DMS 273 (cell line): Measurements from ENCODE around the gene NRG2.

Experiments
- DNase-seq: peaks from one replicate; lab custom pipeline; 2025; ENCODE audit not compliant: unreplicated experiment; lab: John Stamatoyannopoulos, UW

NRG2 gene

DNA sequence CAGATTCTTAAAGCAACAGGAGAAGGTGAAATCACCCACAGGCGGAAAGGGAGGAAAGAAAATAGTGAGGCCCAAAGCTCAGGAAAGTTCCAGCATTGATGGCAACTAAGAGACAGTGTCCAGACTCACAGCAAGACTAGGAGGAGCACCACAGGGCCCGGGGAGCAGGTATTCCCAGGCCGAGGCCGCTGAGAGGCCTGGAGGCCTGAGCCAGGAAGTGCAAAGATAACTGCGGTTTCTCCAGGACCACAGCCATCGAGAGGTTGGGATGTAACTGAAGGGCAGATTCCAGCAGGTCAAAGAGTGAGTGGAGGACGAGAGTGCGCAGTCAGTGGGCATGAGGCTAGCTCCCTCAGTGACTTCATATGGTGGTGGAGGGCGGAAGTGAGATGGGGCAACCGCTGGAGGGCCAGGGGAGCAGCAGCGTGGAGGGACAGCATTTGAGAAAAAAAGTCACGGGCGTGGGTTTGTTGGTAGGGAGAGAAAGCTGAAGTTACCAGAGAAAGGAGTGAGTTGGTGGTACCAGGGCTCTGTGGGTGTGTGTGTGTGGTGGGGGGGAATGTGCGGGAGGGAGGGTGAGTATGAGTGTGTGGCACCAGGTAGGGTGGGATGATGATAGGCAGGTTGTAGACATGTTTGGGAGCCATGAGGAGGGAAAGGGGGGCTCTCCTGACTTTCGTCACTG is 157.8 kb downstream of the NRG2 start:
- no peak for DNase-seq

DNA sequence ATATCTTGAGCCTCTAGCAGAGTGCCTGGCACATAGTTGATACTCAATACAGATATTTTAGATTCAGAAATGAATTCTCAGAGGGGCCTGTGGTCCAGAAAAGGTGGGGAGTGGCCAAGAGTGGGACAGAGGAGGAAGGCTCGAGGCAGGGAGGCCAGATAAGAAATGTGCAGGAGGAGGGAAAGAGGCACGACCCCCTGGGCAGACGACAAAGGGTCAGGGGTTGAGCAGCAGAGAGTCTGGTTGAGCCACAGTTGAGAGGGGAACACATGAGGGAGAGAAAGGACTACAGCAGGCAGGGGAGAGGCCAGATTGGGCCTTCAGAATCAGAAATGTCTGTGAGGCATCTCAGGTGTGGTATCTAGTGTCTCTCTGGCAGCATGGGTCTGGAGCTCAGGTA is 158.4 kb downstream of the NRG2 start:
- DNase-seq = no peak

DNA sequence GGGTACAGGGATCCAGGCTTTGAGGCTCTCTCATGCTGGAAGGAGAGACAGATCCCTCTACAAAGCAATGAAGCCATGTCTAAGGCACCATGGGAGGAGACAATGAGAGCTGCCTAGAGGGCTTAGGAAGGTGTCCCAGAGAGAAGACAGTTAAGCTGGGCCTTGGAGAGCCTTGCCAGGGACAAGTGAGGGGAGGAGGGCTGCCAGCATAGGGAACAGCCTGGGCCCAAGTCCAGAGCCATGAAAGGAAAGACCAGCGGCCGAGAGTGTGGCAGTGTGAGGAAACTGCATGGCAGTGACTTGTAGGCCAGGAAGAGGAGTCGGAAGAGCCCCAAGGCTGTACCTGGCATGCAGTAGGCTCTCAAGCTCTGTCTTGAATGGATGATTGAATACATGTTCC is 159.0 kb downstream of the NRG2 start:
- peak; percentile 16 for DNase-seq

DNA sequence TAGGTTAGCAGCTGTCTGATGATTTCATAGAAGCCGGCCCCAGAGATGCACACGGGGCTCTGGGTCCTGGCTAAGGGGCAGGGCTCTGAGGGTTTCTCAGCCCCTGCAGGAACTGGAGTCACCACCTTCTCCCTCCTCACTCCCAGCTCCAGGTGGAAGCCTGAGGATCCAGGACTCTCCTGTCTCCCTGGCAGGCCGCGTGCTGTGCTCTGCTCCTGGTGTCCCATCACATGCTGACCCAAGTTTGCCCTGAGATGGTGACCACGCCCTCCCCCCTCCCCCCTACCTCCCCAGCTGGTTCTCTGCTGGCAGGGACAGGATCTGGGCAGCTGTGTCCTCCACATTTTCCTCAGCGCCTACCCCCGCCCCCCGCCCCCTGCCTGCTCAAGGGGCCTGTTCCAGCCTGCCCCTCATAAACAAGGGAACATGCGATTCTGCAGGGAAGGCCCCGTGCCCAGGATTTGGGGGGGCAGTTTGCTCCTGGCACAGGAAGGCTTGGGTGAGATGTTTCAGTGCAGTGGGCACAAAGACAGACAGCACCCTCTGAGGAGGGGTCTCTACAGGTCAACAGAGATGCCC is 160.0 kb downstream of the NRG2 start:
- peak; percentile 84 for DNase-seq

DNA sequence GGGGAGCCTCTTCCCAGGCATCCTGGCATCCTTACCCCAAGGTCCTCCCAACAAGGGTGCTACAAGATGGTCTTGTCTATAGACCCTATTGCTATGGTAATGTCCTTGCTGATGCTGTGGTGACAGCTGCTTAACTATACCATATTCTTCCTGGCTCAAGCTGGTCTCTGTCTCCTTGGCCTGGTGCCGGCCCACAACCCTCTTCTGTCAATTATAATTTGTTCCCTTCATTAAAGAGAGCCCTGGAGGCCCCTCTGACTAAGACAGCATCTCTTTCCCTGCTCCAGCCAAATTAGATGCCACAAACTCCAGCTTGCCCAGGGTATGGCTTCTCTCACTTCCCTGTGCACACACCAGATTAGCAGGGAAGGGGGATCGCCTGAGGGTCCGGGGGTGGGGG is 160.8 kb downstream of the NRG2 start:
- DNase-seq = peak; percentile 68

DNA sequence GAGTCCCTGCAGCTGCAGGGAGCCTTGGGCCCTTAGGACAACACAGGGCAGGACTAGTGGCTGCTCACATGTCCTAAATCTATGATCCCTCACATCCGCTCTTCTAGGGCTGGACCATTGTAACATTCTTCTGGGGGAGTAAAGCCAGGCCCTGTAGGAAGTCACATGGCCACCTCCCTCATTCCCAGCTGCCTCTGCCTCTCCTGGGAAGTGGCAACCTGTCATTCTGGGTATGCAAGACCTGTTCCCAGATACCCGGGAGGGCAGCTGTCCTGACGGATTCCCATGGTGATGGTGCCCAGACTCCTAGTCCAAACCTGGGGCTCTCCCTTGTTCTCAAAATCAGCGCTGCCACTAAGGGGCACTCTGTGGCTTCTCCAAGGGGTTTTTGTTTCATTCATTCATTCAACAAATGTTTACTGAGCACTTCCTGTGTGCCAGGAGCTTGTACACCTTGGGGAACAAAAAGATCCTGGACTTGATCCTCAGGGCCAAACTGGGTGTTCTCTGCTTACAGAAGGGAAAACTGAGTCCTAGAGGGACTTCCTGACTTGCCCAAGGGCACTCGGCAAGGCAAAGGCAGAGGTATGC is 161.9 kb downstream of the NRG2 start:
- peak; percentile 28 for DNase-seq

DNA sequence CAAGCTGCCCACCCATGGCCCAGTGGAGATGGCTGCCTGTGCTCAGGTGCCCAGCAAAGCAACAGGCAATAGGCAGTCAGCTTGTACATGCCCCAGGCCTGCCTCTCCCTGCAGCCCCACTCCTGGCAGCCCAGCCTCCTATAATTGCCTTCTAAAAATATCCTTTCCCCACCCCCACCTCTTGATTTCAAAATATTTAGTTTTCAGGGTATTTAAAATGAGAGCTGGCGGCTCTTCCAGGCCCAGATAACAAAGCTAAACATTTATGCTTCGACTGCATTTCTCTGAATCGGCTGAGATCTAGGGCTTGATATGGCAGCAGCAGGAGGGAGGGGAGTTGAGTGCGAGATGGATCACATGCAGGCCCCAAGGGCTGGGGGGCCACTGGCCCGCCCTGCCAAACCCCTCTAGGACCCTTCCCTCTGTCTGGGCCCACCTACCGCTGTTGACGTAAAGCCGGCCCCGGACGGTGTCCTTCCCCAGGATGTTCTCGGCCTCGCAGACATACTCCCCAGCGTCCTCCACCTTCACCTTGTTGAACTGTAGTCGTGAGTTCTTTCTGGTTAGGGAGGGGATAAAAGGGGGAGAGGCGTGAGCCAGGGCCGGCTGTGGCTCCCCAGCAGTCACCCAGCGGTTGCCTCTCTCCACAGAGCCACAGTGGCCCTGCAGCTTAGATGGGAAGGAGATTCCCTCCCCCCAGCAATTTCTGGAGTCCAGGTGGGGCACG is 162.5 kb downstream of the NRG2 start:
- DNase-seq = no peak

DNA sequence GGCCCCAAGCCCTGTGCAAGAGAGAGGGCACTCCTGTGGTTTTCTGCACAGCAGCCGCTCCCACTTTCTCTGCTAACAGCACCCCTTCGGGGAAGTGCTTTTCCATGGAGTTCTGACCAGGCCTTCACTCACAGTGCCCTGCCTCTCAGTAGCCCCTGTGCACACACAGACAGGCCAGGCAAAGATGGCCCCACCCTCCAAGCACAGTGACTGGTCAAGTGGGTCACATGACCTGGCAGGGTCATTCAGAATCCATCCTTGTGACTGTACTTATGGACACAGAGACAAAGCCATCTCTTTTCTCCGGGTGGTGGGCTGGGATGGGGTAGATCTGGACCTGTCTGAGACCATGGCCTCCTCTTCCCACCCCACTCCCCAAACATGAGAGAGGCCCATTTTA is 165.0 kb downstream of the NRG2 start:
- no peak for DNase-seq

DNA sequence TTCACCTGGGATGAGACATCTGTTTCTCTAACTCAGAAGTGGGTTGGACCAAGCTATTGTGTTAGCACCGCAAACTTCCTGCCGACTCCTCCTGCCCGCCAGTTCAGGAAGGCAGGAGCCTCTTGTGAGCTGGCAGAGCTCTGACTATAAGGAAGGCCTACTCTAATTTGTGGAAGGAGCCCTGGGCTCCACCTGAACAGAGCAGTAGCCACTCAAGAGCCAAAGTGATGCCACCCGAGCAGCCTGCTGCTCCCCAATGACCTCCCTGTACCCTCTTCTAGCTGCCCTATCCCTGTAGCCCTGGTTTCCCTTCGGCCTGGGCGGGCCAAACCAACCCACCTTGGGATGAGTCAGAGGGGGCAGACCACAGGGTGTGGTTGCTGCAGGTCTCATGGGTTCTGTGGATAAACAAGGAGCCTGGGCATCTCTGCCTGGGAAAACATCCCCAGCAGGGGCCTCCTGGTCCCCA is 165.9 kb downstream of the NRG2 start:
- no peak for DNase-seq

DNA sequence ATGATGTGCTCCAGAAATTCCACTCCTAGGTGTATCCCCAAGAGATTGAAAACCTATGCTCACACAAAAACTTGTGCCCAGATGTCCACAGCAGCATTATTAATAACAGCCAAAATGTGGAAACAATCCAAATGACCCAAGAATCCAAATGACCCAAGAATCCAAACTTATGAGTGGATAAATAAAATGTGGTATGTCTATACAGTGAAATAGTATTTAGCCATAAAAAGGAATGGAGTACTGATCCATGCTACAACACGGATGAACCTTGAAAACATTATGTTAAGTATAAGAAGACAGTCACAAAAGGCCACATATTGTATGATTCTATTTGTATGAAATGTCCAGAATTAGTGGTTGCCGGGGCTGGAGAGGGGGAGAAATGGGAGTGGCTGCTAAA is 167.1 kb downstream of the NRG2 start:
- no peak for DNase-seq

DNA sequence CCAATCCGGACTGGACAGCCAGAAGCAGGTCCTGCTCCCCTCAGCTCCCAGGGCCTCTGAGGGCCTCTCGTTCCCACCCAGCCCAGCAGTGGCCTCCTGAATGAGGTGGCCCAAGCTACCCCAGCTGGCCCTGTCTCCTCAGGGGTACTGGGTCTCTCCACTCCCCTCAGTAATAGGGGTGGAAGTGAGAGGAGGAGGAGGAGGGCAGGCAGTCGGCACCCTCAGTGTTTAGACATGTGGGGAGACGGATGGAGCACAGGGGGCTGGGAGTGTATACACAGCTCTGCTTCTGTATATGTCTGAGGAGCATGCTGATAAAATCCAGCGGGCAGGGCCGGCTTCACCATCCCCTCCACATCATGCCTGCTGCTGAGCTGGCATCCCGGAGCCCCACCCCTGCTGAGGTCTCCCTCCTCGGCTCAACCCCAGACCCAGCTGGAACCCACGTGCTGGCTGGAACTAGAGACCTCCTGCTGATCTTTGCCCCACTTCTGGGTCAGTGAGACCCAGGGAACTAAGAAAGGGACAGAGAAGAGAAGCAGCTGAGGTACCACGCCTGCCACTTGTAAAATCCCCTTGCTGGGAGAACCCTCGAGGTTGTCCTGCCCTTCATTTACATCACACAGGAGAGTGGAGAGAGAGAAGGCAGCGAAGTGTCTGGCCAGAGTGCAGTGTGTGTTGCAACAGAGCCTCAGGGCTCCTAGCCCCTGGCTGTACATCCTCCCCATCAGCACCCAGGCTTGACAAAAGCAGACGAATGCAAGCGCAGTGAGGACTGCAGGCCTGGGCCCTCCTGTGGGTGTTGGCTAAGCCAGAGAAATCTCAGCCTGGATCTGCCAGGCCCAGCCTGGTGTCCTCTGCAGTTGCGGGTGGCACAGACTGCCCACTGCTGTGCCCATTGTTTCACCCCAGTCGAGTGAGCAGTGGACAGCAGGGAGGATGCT is 170.0 kb downstream of the NRG2 start:
- DNase-seq = no peak

DNA sequence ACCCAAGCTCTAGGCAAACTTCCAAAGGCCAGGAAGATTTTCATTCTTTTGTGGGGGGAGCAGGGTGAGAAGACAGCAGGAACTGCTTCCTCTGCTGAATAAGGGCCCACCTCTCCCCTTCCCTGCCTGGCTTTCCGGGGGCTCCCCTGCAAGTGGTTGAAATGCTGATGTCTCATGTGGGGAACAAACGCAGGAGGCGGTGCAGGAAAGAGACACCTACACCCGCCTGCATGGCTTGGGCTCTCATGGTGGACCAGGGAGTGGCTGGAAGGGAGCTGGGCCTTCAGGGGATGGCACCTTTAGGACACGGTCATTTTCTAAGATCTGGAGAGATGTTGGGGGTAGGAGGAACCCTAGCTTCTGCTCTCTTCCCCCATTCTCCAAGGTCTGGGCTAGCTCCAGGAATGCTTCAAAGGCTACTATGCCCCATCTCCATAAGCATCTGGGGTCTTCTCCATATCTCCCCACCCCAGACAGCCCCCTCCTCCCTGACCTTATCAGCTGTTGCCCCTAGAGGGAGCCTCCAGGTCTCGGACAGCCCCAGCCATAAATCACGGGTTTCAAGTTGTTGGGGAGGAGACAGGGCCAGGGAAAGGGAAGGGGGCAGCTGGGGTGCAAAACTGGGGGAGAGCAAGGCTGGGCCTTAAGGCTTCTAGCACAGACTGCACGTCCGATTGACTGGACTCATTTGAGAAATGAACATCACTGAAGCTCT is 170.9 kb downstream of the NRG2 start:
- peak; percentile 18 for DNase-seq

DNA sequence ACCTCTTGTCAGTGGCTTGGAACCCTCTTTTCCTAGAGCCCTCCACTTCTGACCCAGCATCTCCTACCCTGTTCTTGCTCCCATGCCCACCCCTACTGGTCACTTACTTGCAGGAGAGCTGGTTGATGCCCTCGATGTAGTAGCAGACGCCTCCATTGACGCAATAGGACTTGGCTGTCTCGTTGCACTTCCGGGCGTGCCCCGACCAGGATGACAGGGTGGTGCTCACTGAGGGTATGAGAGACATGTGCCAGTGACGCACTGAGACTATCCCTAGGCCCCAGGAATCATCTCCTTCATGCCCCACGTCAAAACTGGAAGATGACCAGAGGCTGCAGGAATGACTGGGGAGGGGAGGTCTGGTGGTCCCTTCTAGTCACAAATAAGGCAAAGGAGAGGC is 171.5 kb downstream of the NRG2 start:
- no peak for DNase-seq

DNA sequence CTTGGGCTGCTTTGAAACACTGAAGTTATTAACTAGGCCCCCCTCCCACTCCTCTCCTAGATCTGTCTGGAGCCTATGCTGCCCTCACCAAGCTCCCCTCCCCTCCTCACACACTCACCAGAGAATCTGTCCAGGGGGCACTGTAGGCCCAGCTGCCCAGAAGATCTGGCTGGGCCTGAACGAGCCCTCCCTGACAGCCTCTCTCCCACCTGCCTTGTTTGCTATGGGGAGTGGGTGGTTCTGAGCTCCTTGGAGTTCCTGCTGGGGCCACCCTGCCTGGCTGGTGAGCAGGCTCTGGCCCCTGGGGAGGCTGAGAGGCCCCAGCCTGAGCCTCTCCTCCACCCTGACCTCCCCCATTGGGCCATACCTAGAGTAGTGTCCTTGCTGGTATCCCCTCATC is 172.4 kb downstream of the NRG2 start:
- no peak for DNase-seq

DNA sequence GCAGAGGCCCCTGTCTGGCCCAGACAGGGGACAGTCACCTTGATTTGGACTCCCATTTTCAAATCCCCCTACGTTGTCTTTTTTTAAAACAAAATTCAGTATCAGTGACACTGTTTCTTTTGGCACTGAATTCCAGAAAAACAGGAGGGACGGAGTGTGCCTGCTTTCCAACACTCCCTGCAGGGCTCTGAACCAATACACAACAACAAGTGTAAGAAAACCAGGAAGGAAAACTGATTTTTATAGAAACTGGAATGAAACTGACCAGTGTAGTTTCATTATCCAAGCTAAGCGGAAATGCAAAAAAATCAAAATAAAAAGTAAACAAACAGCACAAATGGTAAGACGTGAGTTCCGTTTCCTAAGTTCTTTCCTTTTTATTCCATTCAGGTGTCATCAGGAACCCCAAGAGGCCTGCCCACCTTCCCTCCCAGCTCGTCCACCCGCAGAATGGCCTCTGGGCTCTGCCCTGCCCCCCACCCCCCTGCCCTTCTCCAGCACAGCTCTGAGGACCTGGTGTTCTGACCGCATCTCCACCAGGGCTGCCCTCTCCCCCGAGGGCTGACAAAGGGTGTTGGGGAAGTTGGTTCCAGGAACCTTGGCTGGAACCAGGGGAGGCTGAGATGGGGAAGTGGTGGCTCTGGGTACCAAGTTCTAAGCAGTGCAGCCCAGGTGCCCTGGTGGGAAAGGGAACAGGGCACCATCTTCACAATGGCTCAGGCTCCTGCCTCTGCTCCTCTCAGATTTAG is 173.9 kb downstream of the NRG2 start:
- DNase-seq = no peak

DNA sequence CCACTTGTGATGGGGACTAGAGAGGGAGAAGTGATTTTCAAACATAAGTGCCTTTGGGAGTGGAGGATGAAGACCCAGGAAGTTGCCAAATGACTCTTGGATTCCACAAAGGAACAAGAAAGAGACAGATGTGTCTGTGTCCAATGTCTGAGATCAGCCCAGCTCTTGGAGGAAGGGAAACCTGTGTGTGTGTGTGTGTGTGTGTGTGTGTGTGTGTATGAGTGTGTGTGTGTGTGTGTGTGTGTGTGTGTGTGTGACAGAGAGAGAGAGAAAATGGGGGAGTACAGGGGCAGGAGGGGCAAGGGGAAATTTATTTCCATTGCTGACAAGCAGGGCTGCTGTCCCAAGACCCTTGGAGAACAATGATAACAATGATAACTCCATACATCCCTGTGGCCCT is 175.5 kb downstream of the NRG2 start:
- DNase-seq = no peak

DNA sequence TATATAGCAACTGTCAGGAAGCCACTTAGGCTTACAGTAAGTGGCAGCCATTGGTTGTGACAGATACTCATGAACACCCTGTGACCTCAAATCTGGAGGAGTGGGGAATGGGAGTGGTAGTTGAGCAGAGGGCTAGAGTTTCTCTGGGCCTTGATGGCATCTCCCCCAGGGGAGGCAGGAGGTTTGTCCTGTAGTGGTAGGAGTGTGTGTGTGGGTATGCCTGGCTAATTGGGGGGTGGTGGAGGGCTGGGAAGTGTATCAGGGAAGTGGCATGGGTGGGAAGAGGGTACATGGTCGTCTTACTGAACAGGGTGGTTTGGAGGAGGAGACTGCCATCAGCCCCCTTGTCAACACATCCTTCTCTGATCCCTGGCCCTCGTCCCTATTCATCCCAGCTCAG is 176.0 kb downstream of the NRG2 start:
- no peak for DNase-seq

DNA sequence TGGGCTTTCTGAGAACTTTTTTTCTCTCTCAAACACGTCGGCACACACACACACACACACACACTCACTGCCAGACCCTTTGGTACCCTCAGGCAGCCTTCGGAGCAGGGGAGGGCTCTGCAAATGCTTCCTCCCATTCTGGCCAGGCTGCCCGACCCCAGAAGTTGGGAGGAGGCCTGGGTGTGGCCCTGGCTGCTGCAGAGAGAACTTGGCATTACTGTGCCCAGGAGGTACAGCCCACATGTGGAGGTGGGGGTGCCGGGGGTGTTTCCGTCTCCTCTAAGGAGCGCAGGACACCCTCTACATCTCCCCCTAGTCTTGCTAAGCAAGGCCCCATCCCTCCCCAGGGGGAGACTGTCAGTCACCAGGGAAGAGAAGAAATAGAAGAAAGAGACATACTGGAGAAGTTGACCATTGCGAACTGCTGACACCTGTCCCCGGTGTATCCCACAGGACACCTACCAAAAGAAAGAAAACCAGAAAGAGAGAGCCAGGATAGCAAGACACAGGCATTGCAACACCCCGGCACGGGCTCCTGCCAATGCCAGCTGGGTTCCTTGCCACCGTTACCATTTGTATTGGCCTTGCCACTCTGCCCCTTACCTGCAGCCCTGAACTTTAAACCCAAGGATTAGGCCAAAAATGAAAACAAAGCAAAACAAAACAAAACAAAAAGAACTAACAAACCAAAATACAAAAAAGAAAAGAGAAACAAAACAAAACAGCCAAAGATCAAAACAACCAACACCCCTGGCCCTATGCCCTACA is 178.2 kb downstream of the NRG2 start:
- no peak for DNase-seq
